ENCODE data around the gene FOXI1.
"Not testable (repeated sequence)": the region's sequence is repeated elsewhere in the genome, so short reads cannot be mapped to it uniquely, and the experiment has no call there.

The FOXI1 gene

DNA sequence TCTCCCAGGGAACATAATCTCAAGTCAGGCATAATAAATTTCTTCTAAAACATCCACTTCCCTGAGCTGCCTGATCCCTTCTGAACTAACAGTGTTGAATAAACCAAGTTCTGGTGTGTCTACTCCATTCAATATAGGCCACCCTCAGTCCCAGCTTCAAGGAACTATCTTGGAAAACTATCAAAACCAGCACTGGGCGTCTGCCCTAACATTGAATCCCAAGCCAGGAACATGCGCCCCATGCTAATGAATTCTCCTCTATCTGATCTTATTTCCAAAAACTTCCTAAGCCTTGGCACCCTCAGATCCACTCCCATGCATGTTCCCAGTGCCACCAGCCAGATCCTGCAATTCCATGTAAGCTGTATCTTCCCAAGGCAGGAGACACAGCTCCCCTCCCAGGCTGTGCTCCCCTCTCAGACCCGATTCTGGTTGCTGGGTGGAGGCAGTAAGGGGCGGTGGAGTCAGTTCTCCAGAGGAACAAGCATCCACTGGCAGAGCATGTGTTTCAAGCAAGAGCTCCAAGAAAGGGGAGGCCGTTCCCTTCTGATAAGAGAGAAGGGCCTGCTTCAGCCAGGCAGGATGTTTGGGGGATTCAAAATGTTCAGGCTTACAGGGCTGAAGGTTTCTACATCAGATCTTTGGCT, 13.1 kb upstream of the FOXI1 start:
- no peak for DNase-seq (ENCODE audit: low read depth)

DNA sequence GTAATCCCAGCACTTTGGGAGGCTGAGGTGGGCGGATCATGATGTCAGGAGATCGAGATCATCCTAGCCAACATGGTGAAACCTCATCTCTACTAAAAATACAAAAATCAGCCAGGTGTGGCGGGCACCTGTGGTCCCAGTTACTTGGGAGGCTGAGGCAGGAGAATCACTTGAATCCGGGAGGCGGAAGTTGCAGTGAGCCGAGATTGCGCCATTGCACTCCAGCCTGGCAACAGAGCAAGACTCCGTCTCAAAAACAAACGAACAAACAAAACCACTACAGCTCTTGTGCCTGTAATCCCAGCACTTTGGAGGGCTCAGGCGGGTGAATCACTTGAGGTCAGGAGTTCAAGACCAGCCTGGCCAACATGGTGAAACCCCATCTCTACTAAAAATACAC, 11.4 kb upstream of the FOXI1 start:
- DNase-seq (ENCODE audit: low read depth) = not testable (repeated sequence)

DNA sequence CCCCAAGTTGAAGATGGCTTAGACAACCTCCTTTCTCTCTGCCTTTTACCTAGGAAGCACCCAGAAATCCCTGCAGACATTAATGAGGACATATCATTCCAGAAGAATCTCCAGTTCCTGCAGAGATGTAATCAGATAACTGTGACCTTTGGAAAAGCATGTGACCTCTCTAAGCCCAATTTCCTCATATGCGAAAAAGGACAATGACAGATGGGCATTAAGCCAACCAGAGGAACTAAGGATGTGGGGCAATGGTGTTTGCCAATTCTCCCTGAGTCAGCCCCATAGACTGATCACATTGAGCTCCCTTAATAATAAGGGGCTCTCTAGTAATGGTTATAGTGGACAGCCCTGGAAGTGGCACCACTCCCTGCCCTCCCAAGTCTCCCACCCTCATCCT, 10.1 kb upstream of the FOXI1 start:
- no peak for DNase-seq (ENCODE audit: low read depth)

DNA sequence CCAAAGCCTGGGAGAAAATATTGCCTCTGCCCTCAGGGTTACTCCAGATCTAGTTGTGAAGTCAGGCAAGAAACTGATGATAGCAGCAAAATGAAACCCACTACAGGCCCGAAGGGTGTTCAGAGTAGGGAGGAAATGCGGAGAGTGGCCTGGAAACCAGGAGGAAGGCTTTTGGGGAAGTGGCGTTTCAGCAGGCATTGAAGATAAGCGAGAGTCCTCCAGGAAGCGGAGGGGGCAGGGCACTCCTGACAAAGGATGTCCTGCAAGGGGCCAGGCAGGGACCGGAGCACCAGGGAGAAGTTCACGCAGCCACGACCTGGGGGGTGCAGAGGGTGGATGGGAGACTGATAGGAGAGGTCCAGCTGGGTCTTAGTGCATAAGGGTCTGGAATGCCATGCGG, 7.8 kb upstream of the FOXI1 start:
- no peak for DNase-seq (ENCODE audit: low read depth)

DNA sequence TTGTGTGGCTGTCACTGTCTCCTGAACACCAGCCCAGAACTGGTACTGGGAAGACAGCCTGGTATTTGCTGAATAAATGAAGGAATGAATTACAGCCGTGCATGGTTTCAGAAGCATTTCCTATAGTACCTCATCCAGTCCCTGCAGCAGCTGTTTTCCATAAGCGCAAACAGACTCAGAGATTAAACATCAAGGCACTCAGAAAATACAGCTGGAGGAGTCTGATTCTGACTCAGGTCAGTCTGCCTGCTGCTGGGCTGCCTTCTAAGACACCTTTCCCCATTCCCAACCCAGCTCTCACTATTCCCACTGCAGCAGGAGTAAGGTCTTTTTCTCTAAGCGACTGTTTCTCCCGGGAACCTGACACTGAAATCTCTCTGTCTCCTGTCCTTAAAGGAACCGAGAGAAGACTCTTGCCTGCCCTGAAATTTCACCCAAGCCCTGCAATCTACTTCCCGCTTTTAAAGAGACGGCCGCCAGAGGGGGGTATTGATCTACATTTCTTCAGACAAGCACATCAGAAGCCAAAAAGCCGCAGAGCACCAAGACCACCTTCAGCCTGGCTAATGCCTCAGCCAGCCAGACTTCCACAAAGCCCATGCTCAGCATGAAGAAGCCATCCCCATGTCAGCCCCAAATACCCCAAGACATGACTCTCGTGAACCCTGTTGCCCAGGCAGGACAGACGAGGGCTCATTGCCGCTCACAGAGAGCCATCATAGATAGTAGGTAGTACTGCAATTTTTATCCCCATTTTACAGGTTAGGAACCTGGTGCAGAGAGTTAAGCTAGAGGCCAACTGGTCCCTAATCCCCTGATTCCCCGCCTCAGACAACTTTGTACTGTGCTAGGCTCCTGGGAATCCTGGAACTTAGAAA, 5.4 kb upstream of the FOXI1 start:
- peak; percentile 71 for DNase-seq (ENCODE audit: low read depth)

DNA sequence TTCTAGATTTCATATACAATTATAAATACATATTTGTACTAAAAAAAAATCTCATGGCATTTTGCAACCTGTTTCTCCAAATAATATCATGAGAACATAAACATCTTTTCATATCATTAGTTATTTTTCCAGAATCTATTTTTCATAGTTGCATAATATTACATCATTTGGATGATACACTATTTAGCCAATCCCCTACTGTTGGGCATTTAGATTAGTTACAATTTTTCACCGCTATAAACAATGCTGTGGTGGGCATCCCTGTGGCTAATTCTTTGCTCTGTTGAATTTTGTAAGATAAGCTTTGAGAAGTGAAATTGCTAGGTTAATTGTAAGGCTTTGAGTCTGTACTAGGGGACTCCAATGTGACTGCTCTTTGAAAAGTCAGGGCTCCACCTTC, 2.2 kb upstream of the FOXI1 start:
- no peak for DNase-seq (ENCODE audit: low read depth)

DNA sequence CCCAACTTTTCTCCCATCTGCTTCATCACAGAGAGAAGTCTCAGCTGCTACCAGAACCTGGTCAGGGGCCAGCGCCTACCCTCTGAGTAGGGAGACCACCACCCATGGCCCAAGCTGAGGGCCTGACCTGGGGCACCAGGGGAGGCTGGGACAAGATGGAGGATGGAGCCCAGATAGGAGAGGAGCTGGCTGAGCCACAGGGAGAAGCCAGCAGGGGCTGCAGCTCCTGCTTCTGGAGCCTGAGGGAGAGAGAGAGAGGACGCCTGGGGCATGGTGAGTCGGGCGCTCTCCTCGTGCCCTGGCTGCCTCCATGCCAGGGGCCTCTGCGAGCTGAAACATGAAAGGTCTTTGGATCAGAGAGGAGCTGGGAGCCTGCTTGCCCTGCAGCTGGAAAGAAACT, 1.4 kb upstream of the FOXI1 start:
- DNase-seq (ENCODE audit: low read depth) = no peak

DNA sequence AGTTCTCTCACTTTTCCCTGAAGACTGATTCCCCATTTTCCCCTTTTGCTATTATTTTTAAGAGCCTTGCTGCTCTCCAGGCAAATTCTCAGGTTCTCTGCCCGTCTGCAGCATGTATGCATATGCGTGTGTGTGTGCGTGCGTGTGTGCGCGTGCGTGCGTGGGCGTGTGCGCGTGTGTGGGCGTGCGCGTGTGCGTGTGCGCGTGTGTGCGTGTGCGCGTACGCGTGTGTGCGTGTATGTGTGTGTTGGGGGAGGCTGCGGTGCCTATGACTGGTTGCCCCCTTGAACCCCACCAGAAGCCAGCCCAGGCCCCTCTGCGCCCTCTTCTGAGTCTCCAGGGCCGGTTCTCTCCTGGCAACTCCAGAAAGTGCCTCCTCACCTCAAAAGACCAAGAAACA, 987 bp upstream of the FOXI1 start:
- no peak for DNase-seq (ENCODE audit: low read depth)

DNA sequence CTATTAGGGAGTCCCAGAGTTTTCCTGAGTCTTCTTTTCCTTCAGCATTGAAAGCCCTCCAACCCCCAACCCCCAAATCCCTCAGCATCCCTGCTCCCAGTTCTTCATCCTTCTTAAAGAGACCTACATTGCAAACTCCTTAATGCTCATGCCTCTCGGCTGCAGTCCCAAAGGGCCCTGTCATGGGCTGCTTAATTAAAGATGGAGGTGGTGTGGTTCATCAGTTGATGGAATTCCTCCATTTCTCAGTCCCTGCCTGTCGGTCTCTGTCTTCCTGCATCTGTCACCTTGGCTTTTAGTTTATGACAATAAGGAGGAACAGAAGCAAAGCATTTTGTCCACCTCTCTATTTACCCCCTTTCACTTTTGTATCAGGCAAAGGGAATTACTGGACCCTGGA, 2.0 kb downstream of the FOXI1 start:
- DNase-seq (ENCODE audit: low read depth) = no peak

DNA sequence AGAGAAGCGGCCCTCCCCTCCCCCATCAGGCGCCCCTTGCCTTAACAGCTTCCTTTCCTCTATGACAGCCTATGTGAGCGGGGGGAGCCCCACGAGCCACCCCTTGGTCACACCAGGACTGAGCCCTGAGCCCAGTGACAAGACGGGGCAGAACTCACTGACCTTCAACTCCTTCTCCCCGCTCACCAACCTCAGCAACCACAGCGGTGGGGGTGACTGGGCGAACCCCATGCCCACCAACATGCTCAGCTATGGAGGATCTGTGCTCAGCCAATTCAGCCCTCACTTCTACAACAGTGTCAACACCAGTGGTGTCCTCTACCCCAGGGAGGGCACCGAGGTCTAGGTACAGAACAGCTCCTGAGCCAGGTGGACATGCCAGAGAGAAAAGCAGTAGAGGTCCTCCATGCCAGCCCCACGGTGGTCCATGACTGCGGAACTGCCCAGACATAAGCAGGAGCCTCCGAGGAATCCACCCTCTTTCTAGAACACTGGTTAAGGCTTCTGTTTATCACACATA, 2.6 kb downstream of the FOXI1 start:
- DNase-seq (ENCODE audit: low read depth) = no peak

DNA sequence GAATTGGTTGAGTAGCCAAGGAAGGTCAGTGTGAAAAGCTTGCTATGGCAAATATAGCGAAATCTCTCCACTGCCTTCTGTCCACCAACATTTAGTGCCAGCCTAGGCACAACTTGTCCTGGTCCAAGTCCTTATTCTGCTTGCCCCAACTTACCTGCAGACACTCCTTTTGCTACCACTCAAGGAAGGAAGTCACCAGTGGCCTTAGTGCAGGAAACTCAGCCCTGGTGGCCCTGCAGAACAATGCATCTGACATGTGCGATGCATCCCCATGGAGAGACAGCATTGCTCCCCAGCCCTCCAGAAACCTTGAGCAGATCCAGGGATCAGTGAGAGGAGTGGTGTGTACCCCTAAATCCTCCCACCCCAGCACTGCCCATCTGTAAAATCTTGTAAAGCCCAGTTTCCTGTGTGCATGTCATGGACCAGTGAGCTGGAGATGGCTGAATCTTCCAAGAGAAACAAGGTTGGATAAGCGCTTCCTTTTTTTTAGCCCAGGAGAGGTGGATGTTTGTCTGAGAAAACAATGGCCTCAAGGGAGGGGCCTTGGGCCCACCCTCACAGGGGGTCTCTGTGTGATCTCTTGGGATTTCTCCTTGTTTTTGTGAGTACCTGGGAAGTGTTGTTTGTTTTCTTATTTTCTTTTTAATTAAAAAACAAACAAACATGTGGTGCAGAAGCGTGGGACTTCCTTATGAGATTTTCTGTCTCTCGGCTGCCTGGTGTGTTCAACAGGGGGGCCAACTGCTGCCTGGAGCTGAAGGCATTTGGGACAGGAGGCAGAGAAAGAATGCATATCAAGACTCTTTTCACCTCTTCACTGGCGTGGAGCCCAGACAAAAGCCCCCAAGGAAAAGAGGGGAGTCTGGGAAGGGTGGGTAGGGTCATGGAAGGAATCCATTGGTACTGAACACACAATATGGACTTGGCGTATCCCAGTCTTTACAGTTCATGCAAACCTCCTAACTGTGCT, 3.6 kb downstream of the FOXI1 start:
- DNase-seq (ENCODE audit: low read depth) = no peak

DNA sequence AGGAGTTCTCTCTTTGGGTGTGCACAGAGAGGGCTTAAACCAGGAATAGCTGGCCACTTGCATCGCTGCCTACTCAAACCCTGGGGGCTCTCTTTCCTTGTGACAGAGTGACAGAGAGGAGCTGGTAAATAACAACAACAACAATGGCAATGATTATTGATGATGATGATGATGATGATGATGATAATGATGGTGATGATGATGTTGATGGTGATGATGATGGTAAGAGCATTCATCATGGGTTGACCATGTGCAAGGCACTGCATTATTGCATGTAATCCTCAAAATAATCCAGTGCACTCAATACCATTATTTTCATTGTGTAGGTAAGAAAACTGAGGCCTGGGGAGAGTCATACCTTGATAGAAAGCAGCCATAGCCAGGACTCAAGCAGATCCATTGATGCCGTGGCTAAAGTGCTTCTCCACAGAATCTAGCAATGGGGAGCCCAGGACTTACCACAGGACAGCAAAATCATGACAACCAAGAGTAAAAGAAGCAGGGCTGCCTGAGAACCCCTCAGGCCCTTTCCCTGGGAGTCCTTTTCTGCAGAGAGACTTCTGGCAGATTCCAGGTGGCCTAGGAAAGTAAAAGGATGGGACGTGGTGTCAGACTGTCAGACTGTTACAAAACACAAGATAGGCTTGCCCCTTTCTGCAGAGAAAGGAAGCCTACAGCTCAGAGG, 4.8 kb downstream of the FOXI1 start:
- DNase-seq (ENCODE audit: low read depth) = no peak

DNA sequence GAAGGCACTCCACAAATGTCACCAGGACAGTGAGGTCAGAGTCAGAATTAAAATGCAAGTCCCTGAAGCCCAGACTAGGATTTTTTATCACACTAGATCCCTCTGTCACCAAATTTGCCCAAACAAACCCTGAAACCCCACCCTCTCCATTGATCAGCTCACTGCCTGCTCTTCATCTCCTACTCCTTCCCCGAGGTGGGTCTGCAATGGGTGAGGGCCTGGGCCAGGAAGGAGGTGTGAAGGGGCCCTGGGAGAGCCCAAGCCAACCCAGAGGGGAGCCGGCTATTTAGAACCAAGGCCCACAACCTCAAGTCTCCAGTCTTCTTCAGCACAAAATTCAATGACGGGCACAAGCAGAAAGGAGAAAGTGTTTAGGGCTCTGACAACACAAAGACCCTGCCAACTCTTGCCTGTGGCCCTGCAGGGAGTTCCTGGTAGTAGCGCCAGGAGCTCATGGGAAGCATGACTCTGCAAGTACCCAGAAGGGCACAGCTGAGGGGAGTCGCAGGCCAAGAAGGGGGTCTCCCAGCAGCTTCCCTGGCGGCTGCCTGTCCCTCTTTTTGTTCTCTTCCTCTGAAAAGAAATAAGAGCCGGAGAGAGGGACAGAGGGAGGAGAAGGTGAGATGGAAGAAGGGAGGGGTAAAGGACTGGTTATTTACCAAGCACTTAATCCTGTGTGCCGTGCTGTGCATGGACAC, 5.5 kb downstream of the FOXI1 start:
- no peak for DNase-seq (ENCODE audit: low read depth)

DNA sequence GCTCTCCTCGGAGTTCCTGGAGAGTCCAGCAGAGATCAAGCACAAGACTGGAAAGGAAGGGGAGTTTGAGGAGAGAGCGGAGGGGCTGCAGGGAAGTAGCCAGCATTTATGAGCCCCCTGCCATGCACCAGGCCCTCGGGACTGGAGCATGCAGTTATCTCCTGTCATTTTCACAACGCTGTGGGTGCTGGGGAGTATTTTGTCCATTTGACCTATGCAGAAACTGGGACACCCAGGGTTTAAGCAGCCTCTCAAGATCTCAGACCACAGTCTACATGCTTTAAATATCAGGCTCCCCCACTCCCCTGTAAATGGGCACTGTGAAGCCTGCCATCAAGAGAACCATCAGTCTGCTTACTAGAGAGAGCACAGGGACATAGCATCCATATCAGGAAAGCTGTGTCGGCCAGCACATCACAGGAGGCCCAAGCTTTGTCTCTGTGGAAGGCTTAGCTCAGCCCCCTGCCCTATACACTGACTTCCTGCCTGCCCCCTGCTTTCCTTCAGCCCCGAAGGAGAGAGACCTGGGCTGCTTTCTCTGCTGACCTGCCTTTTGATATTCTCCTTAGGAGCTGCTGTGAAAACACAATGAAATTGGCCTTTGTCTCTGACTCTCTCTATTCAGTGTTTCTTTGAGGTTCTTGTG, 7.3 kb downstream of the FOXI1 start:
- no peak for DNase-seq (ENCODE audit: low read depth)

DNA sequence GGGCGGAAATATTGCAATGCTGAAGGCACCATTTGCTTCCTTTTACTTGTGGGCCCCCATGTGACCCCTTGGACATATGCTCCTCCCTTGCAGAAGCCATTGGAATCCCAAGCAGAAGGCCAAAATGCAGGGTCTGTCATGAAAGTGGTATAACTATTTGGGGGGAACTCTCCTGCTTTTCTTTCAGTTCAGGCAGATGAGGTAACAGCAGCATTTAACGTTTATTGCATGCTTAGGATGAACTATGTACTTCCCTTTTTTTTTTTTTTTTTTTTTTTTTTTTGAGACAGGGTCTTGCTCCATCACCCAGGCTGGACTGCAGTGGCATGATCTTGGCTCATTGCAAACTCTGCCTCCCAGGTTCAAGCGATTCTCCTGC, 7.8 kb downstream of the FOXI1 start:
- no peak for DNase-seq (ENCODE audit: low read depth)

DNA sequence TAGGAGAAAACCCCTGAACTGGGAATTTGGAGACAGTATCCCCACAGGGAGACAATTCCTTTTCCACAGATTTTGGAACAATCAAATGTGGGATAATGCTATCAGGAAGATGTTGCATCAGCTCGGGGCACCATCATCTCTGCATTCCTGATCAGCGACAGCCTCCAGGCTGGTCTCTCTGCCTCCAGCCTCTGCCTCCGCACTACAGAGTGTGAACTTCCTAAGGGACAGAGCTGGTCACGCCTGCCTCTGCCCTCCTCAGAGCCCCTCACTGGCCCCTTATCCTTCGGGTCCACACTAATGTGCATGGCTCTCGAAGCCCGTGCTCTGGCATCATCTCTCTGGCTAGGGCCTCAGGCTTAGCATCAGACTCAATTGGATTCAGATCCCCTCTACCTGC, 8.6 kb downstream of the FOXI1 start:
- DNase-seq (ENCODE audit: low read depth) = no peak

DNA sequence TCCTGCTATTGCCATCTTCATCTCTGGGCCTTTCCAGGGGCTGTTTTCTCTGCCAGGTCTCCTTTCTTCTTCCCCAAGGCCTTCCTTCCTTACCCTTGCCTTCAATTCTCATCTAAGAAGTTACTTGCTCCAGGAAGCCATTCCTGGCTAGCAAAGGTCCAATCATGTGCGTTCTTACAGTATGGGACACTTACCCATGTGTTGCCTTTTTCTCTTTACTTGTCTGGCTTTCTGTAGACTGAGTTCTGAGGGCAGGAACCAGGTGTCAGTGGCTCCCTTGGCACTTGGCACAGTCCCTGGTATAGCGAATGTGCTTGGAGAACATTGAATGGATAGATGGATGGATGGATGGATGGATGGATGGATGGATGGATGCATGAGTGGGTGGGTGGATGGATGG, 10.2 kb downstream of the FOXI1 start:
- DNase-seq (ENCODE audit: low read depth) = no peak

DNA sequence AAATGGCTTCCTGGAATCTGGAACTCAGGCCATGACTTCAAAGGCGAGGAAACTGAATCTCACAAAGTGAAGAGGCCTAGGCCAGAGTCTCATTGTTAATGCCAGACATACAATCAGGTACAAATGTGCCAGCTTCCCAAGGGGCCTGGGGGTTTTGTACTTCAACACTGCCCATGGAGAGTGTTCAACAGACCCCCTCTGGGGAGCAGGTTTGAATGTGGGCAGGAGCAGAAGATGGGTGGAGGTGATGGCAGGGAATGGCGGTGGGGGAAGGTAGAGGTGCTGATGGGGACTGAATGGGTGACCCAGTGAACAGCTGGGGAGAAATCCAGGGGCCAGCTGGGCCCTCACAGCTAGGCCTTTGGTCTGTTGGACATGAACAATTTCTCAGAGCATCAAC, 12.0 kb downstream of the FOXI1 start:
- DNase-seq (ENCODE audit: low read depth) = no peak

DNA sequence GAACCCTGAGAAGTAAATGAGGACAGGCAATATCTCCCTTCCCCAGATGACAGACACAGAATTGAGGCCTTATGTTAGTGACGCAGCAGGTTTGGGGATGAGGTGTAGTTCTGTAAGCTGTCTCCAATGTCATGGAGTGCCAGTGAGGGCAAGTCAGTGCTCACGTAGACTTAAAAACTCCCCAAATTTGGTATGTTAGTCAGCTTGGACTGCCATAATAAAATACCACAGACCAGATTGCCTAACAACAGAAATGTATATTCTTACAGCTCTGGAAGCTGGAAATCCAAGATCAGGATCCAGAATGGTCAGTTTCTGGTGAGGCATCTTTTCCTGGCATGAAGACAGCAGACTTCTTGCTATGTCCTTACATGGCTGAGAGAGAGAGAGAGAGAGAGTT, 14.9 kb downstream of the FOXI1 start:
- DNase-seq (ENCODE audit: low read depth) = peak; percentile 81

DNA sequence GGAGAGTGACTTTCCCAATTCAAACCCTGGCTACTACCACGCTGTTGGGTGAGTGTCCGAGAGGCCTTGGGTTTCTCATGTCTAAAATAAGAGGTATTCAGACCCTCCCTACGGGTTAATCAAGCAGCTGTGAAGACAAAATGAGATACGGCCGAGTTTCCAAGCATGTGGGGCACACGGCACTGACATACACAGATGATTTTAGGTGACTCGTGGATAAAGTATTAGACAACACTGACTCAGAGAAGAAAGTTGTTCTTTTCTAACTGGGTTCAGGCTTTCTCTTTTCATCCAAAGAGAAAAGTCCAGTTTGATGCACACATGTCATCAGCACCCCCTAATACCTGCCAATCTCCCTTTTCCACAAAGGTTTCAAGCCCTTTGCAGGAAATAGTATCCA, 15.6 kb downstream of the FOXI1 start:
- DNase-seq (ENCODE audit: low read depth) = peak; percentile 28

DNA sequence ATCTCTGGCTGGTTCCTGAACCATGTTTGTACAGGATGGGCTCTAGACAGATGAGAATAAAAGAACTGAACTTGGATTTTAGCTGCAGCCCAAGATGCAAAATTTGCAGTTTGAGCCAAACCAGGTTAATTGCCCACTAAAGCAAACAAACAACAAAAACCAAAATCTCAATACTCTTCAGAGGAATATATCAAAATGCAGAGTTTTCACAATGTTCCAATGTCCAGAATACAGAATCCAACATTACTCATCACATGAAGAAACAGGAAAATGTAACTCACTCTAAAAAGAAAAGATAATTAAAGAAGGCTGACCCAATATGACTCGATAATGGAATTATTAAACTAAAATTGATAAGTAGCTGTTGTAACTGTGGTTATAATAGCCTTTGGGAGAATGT, 20.4 kb downstream of the FOXI1 start:
- no peak for DNase-seq (ENCODE audit: low read depth)
